OCI-LY3 (cell line): Measurements from ENCODE around the gene ZKSCAN7.
A peak's percentile ranks its signal among the peaks of the same experiment; 100 is the strongest.

Experiments
- H2AFZ ChIP-seq: fragments of 200-600, 300-600 bp; shearing (Covaris generic); 2 replicates; pipeline ENCODE4 v1.6.0; 2014; ENCODE audit warnings: antibody characterized with exemption, low read depth, low read length
- H3K27ac ChIP-seq: fragments of 200-600, 300-600 bp; sonication (generic); 2 replicates; pipeline ENCODE4 v1.5.1; 2014; ENCODE audit warnings: mild to moderate bottlenecking, low read length, moderate library complexity, mixed read lengths
- H3K27me3 ChIP-seq: fragments of 200-600, 300-600 bp; sonication (generic); 2 replicates; pipeline ENCODE4 v1.6.1; 2014; ENCODE audit warnings: low read depth, low read length, mixed read lengths
- H3K36me3 ChIP-seq: fragments of 200-600, 300-600 bp; sonication (generic); replicated peaks from 2 replicates; pipeline ENCODE3; 2014; ENCODE audit warnings: low read depth, low read length, mixed read lengths
- H3K4me1 ChIP-seq: fragments of 300-600, 200-600 bp; sonication (generic); 2 replicates; pipeline ENCODE4 v1.6.1; 2014; ENCODE audit warnings: low read length, mixed read lengths
- H3K4me2 ChIP-seq: fragments of 200-600, 300-600 bp; sonication (generic); 2 replicates; pipeline ENCODE4 v1.6.1; 2014; ENCODE audit warnings: low read length, mixed read lengths
- H3K4me3 ChIP-seq: fragments of 300-600, 200-600 bp; sonication (generic); 2 replicates; pipeline ENCODE4 v1.5.1; 2014; ENCODE audit warnings: antibody characterized with exemption, mild to moderate bottlenecking, low read length, moderate library complexity
- H3K79me2 ChIP-seq: fragments of 300-600, 200-600 bp; shearing (Covaris generic); 2 replicates; pipeline ENCODE4 v1.6.1; 2014; ENCODE audit warnings: mild to moderate bottlenecking, low read length, mixed read lengths
- H3K9ac ChIP-seq: fragments of 300-600, 200-600 bp; shearing (Covaris generic); 2 replicates; pipeline ENCODE4 v1.6.0; 2014; ENCODE audit warnings: mild to moderate bottlenecking, low read length, moderate library complexity
- H3K9me3 ChIP-seq: fragments of 200-600, 300-600 bp; shearing (Covaris generic); 2 replicates; pipeline ENCODE4 v1.6.1; 2014; ENCODE audit warnings: low read length, mixed read lengths; ENCODE audit not compliant: insufficient read depth
- H4K20me1 ChIP-seq: fragments of 200-600, 300-600 bp; sonication (generic); 2 replicates; pipeline ENCODE4 v1.6.1; 2016; ENCODE audit warnings: low read length, mixed read lengths; ENCODE audit not compliant: insufficient read depth
- EZH2phosphoT487 ChIP-seq: fragments of 200-600 bp; shearing (Covaris generic); IDR thresholded peaks from 2 replicates; pipeline ENCODE4 v1.6.1; 2018; ENCODE audit warnings: antibody characterized with exemption, mixed run types, low read depth
- TF ChIP-seq, protein P1 (sequence below): fragments of 200-600, 300-600 bp; sonication (generic); IDR thresholded peaks from 2 replicates; pipeline ENCODE4 v1.5.1; 2014; ENCODE audit warnings: antibody characterized with exemption, low read length, low read depth

The ZKSCAN7 gene

DNA sequence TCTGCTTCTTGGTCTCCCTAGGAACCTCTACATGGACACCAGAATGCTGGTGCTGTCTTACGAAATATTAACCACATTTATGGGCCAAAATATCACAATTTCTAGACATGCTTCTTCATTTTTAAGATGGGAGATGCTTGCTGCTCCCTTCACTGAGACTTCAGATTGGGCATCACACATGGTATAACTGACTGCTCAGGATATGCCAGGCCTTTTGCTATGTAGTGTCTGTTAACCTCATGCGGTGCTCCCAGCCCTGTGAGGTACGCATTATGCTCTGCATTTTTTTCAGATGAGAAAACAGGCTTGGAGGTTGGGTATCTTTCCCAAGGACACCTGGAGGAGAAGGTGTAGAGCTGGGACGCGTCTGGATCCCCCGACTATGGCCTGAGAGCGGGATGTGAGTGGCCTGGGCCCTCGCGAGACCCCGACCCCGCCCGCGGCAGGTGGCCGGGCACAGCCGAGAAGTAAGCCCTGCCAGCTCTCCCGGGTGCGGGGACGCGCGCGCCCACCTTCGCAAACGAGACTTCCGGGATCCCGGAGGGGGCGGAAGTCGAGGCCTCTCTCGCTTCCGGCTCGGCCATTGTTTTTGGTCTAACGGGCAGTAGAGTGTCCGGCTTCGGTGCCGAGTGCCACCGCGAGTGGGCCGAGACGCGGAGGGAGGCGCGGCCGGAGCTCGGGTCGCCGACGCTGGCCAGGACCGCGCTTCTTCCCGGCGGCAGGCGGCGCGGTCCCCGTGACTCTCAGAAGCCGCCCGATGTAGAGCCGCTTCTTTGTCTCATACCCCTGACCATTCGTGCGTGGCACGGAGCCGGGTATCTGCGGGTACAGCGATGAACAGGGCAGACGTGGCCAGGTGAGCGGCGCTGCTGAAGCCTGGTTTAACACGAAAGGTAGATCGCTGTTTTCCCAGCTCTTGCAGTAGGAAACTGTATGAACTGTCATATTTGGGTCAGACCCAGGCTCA, at the start of gene ZKSCAN7:
Gene ZKSCAN7, plus strand, starts transcription at position 568 of the 967 bp plus-strand sequence. CDS start 1,855 bp downstream, outside the sequence.
- Histone ChIP-seq H3K4me2 (no peak within 1 kb of the TSS), H3K4me3 (no peak within 1 kb of the TSS), H3K79me2 (no peaks in the 10 kb centered on the region), H4K20me1 (no peaks in the 10 kb centered on the region), H3K36me3 (no peaks in the 10 kb centered on the region), H3K27me3 (no peaks in the 10 kb centered on the region), H3K27ac (no peak within 1 kb of the TSS), H3K4me1 (no peaks in the 10 kb centered on the region), H2AFZ (no peak within 1 kb of the TSS; the same call in 1 of the 2 replicates), H3K9me3 (no peaks in the 10 kb centered on the region), H3K9ac (no peak within 1 kb of the TSS)
- TF ChIP-seq, protein P1, sequence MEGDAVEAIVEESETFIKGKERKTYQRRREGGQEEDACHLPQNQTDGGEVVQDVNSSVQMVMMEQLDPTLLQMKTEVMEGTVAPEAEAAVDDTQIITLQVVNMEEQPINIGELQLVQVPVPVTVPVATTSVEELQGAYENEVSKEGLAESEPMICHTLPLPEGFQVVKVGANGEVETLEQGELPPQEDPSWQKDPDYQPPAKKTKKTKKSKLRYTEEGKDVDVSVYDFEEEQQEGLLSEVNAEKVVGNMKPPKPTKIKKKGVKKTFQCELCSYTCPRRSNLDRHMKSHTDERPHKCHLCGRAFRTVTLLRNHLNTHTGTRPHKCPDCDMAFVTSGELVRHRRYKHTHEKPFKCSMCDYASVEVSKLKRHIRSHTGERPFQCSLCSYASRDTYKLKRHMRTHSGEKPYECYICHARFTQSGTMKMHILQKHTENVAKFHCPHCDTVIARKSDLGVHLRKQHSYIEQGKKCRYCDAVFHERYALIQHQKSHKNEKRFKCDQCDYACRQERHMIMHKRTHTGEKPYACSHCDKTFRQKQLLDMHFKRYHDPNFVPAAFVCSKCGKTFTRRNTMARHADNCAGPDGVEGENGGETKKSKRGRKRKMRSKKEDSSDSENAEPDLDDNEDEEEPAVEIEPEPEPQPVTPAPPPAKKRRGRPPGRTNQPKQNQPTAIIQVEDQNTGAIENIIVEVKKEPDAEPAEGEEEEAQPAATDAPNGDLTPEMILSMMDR = no peak
- TF ChIP-seq EZH2phosphoT487 = no peak

DNA sequence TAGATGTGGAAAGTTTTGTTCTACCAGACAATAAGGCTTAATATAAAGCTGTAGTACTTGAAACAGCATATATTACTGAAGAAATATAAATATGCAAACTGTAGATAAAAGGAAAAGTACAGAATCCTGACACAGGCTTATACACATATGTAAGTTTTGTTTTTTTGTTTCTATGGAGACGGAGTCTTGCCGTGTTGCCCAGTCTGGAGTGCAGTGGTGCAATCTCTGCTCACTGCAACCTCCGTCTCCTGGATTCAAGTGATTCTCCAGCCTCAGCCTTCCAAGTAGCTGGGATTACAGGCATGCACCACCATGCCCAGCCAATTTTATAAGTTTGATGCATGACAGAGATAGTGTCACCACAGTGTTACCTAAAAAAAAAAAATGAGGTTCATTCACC, 48.4 kb upstream of the ZKSCAN7 start:
- Histone ChIP-seq H3K79me2 (peaks cover 75% of the 10 kb centered on the region), H4K20me1 (peaks cover 12% of the 10 kb centered on the region), H3K27ac (no peak overlapping the region), H3K4me1 (peaks cover 13% of the 10 kb centered on the region), H3K9me3 (peaks cover 13% of the 10 kb centered on the region), H3K4me3 (no peak overlapping the region), H3K4me2 (no peak overlapping the region), H2AFZ (no peak overlapping the region), H3K9ac (no peak overlapping the region), H3K36me3 (peaks cover 50% of the 10 kb centered on the region), H3K27me3 (no peaks in the 10 kb centered on the region)
- TF ChIP-seq, protein P1 = no peak
- no peak for TF ChIP-seq EZH2phosphoT487

DNA sequence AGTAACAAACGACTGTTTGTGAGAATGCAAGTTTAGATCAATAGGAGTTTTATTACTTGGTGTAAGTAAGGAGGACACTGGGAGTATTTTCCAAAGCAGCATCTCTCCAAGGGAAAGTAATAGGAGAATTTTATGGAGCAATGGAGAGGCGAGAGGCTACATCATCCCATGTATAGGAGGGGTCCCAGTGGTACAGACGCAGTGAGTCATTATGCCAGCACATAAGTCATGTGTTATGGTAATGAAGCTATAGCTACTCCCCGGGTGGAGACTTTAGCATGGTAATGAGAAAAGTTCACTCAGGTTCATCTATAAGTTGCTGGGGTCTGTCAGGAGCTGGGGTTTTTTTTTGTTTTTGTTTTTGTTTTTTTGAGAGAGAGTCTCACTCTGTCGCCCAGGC, 48.0 kb upstream of the ZKSCAN7 start:
- H4K20me1 ChIP-seq = peaks cover 12% of the 10 kb centered on the region
- H3K9me3 ChIP-seq = peaks cover 9% of the 10 kb centered on the region
- no peak overlapping the region for H2AFZ ChIP-seq
- no peaks in the 10 kb centered on the region for H3K27me3 ChIP-seq
- peaks cover 71% of the 10 kb centered on the region for H3K79me2 ChIP-seq
- H3K4me3 ChIP-seq = no peak overlapping the region
- peaks cover 46% of the 10 kb centered on the region for H3K36me3 ChIP-seq
- no peak overlapping the region for H3K9ac ChIP-seq
- no peak overlapping the region for H3K4me2 ChIP-seq
- H3K4me1 ChIP-seq = peaks cover 17% of the 10 kb centered on the region
- TF ChIP-seq EZH2phosphoT487 = no peak
- TF ChIP-seq, protein P1 = no peak
- no peak overlapping the region for H3K27ac ChIP-seq

DNA sequence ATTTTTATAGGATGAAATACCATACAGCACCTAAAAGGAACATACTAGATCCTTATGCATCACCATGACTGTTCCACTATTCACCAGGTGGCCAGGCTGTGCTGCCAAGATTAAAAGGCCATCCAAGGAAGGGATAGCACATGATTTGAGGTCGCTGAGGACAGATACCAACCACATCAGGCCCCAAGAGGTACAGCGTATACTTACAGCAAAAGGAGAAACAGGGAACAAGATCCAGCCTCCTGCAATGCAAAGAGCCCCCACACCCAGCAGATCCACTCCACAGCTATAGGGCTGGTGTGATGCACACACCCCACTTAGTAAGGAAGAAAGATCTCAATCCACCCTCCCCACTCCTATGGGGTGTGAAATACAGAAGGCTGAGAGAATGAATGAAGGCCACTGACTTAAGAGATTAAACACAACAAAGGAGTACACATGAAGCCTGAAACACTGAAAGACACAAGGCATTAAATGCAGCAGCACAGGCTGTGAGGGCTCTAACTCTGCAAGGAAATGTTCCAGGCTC, 45.5 kb upstream of the ZKSCAN7 start:
- H3K9me3 ChIP-seq = no peaks in the 10 kb centered on the region; the same call in 1 of the 2 replicates
- peaks cover 57% of the 10 kb centered on the region for H3K79me2 ChIP-seq

More for the DNA sequence above, 45.5 kb upstream of the ZKSCAN7 start:
- peaks cover 32% of the 10 kb centered on the region for H3K36me3 ChIP-seq
- H3K27me3 ChIP-seq = no peaks in the 10 kb centered on the region
- H3K27ac ChIP-seq = peak overlapping the region; percentile 61
- no peak overlapping the region for H2AFZ ChIP-seq
- H3K4me2 ChIP-seq = peak overlapping the region; percentile 89
- H3K4me1 ChIP-seq = peaks cover 21% of the 10 kb centered on the region
- H3K4me3 ChIP-seq = peak overlapping the region; percentile 96
- TF ChIP-seq EZH2phosphoT487 = no peak
- TF ChIP-seq, protein P1 = no peak
- H3K9ac ChIP-seq = peak overlapping the region; percentile 94
- peaks cover 12% of the 10 kb centered on the region for H4K20me1 ChIP-seq
